ENCODE results near the gene NUDT8.

- TF ChIP-seq CTCF (IDR thresholded peaks at IDR 0.05; ENCODE audit: insufficient read depth, low read depth, low read length) = no peak
- TF ChIP-seq EZH2 (IDR thresholded peaks at IDR 0.05; ENCODE audit: insufficient read depth, low read length) = no peak
Measured at GRCh38 chr11:67612751-67613150, 17.0 kb downstream of the NUDT8 start.

Measured in astrocyte (in vitro differentiated cells and primary cell).